Hippocampal formation (tissue), 2 donors: Measurements from ENCODE around the gene HOXC10.

Source experiments
- DNase-seq, 2 donors: peaks; one replicate each; lab custom pipeline; 2025; lab: John Stamatoyannopoulos, UW

Gene HOXC10

GRCh38 chr12:53965281-53966084 lies 19.5 kb upstream of the HOXC10 start:
- DNase-seq = no peak

- DNase-seq = no peak
Measured at GRCh38 chr12:53966085-53966384, 18.9 kb upstream of the HOXC10 start.

DNA sequence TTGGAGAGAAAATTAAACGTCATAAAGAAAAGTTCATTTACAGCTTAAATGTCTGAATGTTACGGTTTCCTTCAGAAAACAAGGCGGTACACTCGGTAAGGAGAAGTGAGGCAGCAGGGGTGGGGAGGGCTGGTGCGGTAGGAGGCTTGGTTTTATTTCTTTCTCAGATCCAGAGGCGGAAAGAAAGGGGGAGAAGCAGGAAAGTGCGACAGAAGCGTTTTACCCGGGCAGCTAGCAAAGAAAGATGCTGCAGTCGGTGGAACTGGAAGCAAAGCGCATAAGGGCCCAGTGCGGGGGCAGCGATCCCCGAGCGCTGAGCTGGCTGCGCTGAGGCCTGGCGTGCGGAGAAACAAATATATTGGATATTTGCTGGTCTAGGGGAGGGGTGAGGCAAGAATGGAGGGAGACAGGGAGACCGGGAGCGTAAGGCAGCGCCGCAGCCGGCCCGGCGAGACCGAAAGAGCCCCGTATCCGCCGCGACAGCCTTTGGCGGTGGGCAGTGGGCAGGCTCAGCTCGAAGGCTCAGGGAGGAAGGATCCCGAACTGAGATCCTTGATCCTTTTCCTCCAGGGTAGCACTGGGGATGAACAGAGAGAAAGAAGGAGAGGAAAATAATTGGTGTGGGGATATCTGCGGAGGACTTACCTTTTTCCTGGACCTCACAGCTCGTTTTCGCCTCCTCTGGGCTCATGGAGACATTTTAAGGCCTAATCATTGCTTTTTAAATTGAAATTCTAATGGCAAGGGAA lies 18.4 kb upstream of the HOXC10 start:
- DNase-seq = no peak

DNA sequence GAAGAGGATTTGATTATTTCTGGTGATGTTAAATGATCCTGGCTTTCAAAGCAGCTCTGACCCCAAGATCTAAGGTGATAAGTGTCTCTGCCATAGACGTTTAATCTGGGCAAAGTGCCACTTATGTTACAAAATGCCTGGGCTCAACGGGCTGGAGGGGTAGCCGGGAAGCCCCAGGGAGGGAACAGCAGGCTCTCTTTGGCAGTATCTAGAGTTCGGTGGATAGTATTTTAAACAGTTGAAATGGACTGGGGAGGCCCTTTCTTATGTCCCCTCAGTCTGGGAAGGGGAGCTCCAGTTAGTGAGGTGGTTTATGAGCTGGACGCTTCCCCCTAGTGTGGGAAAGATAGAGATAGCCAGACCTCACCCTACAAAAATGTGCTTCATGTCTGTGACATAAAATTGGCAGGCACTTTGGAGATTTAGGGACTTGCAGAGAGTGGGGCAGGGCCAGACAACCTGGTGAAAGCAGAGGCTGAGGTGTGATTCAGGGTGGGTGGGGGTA lies 17.5 kb upstream of the HOXC10 start:
- DNase-seq = no peak

DNA sequence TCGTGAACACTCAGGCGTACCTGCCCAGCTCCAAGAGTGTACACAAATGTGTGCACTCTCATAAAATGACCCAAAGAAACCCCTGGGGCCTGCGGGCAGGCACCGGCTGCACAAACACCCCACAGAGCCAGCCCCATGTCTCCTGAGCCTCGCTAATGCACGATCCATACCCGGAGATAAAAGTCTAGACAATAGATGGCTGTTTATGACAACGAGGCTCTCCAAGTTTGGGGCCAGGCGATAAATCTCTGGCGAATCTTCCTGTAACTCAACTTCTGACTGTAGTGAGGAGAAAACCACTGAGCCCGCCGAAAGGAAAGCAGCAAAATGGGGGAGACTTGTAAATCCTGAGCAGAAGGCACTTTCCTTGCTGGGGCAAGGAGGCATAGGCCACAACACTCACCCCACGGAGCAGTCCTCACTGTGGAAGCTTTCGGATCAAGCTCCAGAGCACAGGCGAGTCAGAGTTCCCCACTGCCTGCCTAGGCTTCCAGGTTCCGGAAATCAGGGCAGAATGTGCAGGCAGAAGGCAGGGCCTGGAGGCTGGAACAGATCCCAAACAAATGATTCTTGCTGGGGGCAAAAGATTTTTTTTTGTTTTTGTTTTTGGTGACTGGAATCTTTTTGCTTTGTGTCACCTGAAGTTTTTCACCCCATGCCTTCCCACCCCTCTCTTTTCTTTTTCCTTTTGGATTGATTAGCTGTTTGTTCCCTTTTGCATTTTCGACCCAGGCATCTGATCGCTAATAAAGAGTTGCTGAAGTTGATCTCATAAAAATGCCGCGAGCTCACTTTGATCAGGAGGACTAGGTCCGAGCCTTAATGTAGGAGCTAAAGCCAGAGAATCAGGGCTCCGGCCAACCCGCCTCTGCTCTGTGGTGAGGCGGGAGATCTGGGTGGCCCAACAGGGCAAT lies 16.5 kb upstream of the HOXC10 start:
- DNase-seq = no peak

DNA sequence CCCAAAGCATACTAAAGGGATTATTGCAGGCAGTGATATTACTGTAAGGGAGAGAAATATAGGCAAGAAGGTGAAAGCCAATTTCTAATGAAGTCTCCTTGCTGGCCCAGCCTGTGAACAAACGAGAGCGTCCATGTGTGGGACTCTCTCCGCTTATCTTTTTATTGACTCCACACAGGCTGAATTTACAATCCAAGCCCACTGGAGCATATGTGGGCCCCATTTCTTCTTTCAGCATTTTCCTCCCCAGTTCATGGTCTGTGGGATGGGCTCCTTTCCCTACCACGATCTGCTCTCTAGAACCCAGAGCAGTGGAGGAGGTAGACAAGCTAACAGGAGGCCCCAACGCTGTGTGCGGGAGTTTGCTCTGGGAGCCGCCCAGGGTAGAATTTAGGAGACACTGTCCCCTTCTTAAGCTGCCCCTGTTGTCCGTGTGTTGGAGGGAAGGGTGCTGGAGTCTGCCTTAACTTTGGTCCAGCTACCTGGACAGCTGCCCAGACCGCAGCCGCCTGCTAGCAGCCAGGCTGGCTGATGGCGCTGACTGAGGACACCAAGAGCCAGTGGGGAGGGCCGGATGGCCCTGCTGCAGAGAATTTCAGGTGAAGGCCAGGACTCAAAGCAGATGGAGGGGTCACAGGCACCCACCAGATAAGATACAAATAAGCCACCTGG lies 15.2 kb upstream of the HOXC10 start:
- no peak for DNase-seq

DNA sequence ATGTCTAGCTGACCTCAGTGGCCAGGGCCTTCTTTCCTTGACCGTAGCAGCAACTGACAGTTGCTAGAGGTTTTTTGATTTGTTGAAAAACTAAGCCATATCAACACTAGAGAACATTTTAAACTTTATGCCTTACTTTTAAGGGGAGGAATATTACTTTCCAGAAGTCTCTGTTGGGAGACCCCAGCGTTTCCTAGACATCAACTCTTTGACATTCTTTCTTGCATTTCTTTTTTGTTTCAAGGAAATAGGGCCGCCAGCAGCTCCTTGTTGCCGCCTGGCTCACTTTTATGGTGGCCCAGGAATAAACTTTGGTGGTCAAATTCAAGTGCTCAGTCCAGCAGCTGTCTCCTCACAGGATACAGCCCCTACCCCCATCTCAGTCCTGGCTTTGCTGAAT lies 14.5 kb upstream of the HOXC10 start:
- no peak for DNase-seq

DNA sequence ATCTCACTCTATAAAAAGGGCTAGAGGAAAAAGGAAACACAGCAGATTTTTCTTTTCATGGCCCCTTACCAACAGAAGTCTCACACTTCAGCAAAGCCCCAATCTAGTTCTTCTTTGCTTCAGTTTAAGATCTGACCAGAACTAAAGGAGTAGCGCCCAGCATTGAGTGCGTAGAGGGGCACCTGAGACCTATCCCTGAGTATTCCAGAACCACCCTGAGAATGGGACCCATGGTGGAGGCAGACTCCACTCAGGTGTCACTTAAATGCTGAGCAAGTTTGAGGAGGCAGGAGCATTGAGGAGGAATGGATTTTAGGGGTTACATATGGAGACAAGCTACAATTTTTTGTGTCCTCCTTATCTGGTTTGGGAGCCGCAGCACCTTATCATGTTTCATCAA lies 13.8 kb upstream of the HOXC10 start:
- no peak for DNase-seq

DNA sequence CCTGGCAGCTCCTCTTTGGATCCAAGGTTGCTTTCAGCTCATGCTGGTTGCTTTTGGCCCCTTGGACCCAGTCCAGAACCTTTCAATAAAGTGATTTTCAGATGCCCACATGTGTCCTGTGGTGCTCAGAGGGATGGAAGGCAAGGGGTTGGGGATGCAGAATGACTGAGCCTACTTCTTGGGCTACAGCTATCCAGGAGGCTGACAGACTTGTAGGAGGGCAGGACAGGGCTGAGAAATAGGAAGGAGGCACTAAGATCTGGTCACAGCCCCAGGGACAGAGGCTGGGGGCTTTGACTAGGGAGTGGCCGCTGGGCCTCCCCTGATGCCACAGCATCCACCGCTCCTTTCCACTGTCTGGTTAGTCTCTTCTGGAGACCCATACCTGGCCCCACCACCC lies 13.3 kb upstream of the HOXC10 start:
- no peak for DNase-seq

GRCh38 chr12:53972152-53972702 lies 12.7 kb upstream of the HOXC10 start:
- DNase-seq = no peak

- no peak for DNase-seq
Measured at GRCh38 chr12:53972722-53973235, 12.2 kb upstream of the HOXC10 start, which contains the start of gene HOXC11. TSS of gene HOXC11 (plus strand) at chr12:53973126. CDS start at chr12:53973242, 116 bp downstream.

DNA sequence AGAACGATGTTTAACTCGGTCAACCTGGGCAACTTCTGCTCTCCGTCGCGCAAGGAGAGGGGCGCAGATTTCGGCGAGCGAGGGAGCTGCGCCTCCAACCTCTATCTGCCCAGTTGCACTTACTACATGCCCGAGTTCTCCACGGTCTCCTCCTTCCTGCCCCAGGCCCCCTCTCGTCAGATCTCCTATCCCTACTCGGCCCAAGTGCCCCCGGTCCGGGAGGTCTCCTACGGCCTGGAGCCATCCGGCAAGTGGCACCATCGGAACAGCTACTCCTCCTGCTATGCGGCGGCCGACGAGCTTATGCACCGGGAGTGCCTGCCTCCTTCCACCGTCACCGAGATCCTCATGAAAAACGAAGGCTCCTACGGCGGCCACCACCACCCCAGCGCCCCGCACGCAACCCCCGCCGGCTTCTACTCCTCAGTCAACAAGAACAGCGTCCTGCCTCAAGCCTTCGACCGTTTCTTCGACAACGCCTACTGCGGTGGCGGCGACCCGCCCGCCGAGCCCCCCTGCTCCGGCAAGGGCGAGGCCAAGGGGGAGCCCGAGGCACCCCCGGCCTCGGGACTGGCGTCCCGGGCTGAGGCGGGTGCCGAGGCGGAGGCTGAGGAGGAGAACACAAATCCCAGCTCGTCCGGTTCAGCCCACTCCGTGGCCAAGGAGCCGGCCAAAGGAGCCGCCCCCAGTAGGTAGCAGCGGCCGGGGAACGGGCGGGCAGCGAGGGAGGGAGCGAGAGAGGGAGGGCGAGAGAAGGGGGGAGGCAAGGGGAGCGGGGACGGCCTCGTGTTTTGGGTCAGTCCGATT lies 11.5 kb upstream of the HOXC10 start:
- DNase-seq = no peak

DNA sequence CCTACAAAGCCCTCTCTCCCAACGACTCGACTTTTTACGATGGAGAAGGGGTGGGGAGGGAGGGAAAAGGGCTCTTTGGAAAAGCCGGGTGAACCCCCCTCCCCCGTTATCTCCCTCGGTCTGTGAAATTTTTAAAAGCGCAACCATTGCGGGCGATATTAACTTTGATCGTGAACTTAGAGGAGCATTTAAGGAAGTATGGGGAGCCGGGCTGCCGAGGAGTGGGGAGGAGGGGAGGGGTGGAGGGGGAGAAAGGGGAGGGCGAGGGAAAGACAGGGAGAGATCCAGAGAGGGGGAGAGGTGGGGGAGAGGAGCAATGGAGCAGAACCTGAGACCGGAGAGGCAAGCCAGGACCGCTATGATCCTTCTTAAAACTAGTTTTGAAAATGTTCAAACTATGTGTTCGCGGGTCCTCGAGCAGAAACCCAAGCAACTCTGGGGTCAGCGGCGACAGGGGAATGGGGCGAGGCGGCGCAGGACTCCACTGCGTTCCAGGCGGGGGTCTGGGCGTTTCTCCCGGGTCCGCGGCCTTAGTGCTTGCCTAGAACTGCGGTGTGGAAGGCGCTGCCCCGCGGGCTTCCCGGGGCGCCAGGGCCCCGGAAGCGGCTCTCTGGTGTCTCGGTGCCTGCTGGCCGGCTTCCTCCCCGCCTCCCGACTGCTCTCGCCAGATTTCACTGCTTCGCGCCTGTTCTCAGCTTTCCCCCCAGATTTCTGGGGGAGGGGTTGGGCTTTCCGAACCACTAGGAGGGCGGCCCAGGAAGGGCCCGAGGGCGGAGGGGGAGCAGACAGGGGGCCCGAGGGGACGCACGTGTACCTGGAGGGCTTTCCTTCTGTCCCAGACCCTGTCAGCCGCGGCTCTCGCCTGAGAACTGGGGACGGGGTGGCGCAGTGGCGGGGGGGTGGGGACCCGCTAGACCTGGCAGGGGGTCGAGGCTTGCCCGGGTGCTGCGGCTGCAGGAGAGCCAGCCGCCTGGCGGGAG lies 10.6 kb upstream of the HOXC10 start, which contains the start of gene HOTAIR:
Gene HOTAIR, minus strand, starts transcription at position 871 of the 980 bp plus-strand sequence.
- peak in 1 of 2 donors; percentile 0 for DNase-seq

DNA sequence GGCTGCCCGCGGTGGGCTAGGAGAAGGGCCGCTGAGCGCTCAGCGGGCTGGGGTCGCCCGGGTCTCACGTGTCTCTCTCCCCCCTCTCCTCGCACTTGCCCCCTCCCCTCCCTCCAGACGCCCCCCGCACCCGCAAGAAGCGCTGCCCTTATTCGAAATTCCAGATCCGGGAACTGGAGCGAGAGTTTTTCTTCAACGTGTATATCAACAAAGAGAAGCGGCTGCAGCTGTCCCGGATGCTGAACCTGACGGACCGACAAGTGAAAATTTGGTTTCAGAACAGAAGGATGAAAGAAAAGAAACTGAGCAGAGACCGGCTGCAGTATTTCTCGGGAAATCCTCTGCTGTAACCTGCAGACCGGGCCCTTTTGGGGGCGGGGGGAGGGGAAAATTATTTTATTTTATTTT lies 9.9 kb upstream of the HOXC10 start:
- DNase-seq = no peak

DNA sequence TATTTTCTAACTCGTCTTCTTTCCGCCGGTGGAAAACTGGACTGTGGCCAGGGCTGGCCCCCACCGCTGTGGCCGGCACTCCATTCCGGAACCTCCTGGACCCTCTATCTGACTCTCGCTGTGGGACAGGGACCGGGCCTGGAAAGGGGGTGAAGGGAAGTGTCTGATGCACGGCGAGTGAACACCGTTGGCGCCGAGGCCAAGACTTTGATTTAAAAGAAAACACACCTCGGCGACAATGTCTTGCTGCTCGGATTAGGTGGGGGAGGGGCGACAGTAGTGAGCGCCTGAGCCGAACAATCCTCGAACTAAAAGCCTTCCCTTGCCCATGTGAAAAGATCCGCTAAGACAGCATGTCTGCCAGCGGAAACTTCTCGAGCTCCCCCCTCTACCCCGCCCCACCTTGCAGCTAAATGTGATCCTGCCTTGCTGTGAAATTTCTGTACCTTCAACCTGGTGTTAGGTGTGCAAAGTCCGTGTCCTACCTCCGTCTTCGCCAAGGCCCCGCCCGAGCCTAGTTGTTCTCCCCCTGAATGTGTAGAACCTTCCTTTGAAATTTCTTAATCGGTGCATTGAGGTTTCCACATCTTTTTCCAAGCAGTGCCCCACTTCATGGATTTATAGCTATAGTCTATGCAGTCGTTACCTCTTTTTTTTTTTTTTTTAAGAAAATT lies 9.3 kb upstream of the HOXC10 start:
- DNase-seq = no peak

DNA sequence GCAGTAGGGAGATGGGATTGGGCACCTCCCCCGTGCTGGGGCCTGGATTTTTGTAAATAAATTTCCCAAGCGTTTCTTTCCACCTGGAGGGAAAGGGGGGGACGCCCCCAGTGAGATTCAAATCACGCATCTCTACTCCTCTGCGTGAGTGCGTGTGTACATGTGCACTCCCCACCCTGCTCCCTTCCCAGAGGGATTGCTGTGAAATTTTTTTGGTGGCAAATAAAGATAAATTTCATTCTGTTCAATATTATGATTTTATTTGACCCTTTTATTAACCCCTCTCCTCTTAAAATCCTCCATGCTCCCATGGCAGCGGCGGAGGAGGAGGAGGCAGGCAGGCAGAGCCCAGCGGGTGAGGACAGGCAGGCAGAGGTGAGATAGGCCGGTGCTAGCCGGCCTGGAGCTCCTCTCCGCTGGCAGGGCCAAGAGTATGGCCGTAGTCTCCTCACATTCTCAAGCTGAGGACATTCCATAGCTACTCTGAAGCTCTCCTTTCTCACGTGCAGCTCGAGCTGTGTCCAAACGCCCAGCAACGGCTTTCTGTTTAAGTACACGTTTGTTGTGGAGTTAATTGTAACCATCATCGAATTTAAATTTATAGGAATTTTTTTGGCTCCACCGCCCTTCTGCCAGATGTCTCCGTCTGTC lies 8.6 kb upstream of the HOXC10 start:
- DNase-seq = no peak

DNA sequence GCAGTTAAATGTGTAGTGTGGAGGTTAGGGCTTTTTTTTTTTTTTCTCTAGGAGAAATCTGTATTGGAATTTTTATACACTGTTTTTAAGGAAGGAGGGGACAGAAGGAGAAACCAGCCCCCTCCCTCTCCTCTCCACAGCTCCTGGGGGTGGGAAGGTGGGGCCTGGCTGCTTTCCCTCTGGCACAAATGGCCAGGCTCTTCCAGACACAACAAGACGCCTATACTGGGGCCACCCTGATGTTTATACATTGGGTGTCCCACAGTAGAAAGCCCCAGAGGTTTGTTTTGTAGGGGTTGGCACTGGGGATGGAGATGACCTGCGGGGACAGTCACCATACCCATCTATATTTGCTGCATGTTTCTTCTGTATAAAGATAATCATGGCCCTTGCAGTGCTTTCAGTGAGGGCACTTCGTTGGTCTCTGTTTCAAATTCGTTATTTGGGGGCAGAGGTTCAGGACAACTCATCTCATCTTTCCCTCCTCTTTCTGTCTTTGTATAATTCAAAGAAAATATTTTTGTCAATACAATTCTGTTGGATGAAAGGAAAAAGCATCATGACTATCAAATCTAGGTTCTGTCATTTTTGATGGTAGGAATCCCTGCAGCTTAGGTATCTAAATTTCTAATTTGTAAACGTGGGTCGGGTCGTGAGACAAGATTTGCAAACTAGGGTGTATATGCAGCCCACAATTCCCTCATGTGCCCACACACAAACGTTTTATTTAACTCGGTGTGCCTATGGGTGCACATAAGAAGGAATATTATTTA lies 7.9 kb upstream of the HOXC10 start:
- no peak for DNase-seq
